GM12874 (cell line): ENCODE results near the gene SLAMF9.

Source experiments
- TF ChIP-seq, protein P1 (sequence below): IDR thresholded peaks from 2 replicates; pipeline ENCODE4 v1.5.1; 2011; ENCODE audit warnings: low read depth, mild to moderate bottlenecking, control low read depth, low read length, moderate library complexity; ENCODE audit not compliant: insufficient read depth

SLAMF9 gene

DNA sequence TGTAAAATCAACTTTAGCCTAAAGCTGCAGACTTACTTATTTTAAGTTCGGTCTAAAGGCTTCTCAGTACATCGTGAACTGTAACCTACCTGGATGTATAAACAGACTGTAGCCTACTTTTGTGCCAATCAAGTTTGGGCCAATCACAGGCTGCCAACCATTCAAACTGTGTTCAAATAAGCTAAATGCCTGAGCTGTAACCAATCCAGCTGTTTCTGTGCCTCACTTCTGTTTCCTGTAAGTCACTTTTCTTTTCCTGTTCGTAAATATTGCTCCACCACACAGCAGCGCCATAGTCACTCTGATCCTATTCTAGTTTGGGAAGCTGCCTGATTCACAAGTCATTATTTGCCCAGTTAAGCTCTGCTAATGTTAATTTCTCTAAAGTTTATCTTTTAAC lies 37.5 kb upstream of the SLAMF9 start:
- TF ChIP-seq, protein P1, sequence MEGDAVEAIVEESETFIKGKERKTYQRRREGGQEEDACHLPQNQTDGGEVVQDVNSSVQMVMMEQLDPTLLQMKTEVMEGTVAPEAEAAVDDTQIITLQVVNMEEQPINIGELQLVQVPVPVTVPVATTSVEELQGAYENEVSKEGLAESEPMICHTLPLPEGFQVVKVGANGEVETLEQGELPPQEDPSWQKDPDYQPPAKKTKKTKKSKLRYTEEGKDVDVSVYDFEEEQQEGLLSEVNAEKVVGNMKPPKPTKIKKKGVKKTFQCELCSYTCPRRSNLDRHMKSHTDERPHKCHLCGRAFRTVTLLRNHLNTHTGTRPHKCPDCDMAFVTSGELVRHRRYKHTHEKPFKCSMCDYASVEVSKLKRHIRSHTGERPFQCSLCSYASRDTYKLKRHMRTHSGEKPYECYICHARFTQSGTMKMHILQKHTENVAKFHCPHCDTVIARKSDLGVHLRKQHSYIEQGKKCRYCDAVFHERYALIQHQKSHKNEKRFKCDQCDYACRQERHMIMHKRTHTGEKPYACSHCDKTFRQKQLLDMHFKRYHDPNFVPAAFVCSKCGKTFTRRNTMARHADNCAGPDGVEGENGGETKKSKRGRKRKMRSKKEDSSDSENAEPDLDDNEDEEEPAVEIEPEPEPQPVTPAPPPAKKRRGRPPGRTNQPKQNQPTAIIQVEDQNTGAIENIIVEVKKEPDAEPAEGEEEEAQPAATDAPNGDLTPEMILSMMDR = no peak

DNA sequence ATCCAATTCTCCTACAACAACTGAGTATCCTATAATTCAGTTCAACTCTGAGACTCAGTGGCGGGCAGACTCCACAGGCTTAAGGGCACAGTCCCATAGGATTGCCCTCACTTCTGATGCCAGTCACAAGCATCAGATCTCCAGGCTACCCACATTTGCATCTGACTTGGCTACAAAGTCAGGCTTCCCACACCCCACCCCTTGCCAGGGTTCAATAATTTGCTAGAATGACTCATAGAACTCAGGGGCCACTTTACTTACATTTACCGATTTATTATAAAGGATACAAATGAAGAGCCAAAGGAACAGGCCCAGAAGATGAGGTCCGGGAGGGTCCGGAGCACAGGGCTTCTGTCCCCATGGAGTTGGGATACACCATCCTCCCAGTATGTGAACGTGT lies 36.0 kb upstream of the SLAMF9 start:
- TF ChIP-seq, protein P1 = no peak

DNA sequence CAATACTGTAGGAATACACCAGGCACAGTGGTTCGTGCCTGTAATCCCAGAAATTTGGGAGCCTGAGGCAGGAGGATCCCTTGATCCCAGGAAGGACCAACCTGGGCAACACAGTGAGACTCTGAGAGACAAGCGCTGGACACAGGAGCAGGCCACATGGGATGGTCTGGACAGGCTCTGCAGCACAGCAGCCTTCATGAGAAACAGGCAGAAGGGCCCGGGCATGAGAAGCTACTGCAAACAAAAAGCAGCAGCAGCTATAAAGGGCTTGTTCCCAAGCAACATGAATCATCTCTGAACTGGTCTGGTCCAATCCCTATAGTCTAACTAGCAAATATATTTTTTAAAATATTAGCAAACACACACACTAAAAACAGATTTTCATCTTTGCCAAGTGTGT lies 35.5 kb upstream of the SLAMF9 start:
- TF ChIP-seq, protein P1 = no peak

DNA sequence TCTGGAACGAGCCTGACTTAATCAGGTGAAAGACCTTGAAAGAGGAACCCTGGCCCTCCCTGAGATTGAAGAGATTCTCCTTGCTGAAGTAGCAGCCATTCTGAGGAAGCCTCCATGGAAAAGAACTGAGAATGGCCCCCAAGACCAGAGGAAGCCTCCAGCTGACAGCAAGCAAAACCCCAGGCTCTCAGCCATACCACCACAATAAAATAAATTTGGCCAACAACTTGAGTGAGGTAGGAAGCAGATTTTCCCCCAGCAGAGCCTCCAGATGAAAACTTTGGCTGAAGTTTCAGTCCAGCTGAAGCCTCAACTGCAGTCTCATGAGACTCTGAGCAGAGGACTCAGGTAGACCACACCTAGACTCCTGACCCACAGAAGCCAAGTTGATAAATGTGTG lies 34.0 kb upstream of the SLAMF9 start:
- TF ChIP-seq, protein P1 = no peak

DNA sequence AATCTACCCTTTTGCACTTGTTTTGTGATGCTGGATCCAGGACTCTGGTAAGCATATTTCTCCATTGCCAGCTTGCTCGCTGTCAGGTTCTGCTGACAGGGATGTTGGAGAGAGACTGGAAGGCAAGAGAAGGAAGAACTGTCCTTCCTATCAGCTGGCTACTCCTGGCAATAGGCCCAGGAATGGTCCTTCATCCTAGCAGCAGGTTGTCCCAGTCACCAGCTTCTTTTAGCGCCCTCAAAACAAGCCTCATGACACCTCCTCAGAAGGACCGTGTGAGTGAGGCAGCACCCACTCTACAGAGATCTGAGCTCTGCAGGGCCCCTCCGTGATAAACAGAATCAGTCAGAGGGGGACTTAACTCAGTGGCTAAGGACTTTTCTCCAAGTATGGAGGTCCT lies 33.1 kb upstream of the SLAMF9 start:
- TF ChIP-seq, protein P1 = no peak

DNA sequence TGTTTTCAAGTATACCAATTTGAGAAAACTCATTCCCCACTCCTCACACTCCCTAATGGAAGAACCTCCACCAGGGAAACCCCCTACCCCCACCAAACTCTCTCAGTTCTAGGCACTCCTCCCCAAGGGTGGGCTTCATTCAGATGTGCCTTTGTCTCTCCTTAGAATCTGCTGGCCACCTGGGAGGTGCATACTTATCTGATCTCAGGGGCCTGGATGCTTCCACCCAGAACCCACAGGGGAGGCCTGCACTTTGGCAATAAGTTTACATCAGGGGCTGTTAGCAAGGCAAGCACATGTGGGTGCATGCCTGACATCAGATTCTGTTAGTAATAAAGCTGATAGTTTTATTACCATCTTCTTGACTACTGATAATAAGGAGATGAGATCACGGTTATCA lies 32.5 kb upstream of the SLAMF9 start:
- TF ChIP-seq, protein P1 = no peak

DNA sequence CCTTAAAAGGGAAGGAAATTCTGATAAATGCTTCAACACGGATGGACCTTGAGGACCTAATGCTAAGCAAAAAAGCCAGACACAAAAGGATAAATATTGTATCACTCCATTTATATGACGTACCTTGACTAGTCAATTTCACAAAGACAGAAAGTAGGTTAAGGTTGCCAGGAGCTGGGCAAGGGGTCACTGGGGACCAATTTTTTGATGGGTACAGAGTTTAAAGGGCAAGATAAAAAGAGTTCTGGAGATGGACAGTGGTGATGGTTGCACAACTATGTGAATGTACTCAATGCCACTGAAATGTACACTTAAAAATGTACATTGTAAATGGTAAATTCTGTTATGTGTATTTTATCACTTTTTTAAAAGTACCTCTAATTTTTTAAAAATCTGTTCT lies 32.1 kb upstream of the SLAMF9 start:
- TF ChIP-seq, protein P1 = no peak

DNA sequence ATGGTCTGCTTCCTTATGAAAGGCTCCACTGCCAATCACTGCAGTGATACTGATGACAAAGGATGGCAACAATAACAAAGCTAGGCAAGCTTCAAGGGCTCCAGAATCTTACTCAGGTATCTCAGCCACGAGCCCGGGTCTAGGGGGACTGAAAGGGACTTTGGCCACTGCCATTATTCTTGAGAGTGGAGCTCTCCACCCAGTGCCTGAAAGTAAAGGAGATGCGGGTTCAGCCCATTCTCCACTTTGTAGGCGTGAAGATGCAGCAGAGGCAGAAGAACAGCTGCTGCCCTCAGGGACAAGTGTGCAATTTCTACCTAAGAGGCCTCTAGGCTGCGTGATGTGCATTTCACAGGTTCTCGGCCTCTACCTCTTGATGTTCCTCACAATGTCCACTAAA lies 31.4 kb upstream of the SLAMF9 start:
- TF ChIP-seq, protein P1 = no peak
